Peyer's patch (tissue), 4 donors: ENCODE measurements around the gene AZI2.

ENCODE experiments used
- CTCF ChIP-seq, 6 experiments: fragments of 450-650 bp in 4 of 6; fragments of 200-600 bp in 2 of 6; sonication (generic) in 1 of 6; IDR thresholded peaks; one replicate each; pipeline ENCODE4 v1.5.1; 2017 to 2019; ENCODE audit warnings: antibody characterized with exemption in 6 of 6, mild to moderate bottlenecking in 3 of 6, moderate library complexity in 1 of 6
- POLR2A ChIP-seq, 2 donors: fragments of 450-650 bp; IDR thresholded peaks; one replicate each; pipeline ENCODE4 v1.5.1; 2017; ENCODE audit warnings: antibody characterized with exemption in 2 of 2, mild to moderate bottlenecking in 2 of 2, moderate library complexity in 2 of 2

DNA sequence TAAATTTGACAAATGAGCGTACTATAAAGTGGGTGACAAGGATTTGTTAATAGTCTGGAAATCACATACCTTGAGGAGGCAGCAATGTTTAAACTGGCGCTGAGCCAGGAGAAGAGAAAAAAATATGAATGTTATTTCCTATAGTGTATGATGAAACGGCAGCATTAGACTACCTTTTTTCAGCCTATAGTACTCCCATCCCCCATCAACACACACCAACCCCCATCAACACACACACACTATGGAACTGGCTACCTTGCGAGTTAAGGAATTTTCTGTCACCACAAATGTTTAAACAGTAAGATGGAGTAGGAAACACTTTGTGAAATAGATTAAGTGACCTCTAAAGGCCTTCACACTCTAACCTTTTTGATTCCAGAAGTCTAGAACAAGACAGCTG, 46.9 kb downstream of the AZI2 start:
- no peak for TF ChIP-seq POLR2A (IDR thresholded peaks at IDR 0.05)
- TF ChIP-seq CTCF (IDR thresholded peaks at IDR 0.05): no peak
